RWPE1 (cell line): ENCODE results near the gene MYOG.

Experiments used
- CTCF ChIA-PET: fragments of 350-600 bp; sonication (Branson Sonifier 250); formaldehyde crosslinking; extraction: SDS; loops from one replicate; lab custom pipeline; 2021; lab: Yijun Ruan, JAX
- POLR2A ChIA-PET: fragments of 400-600 bp; formaldehyde crosslinking; extraction: SDS; loops from one replicate; lab custom pipeline; 2020; ENCODE audit warnings: antibody characterized with exemption; ENCODE audit not compliant: low non-redundant PET; lab: Yijun Ruan, JAX
- DNase-seq: peaks from one replicate; pipeline ENCODE4 v3.0.0; 2012; ENCODE audit warnings: low spot score
- H3K27ac ChIP-seq: fragments of 450-650 bp; 2 replicates; pipeline ENCODE4 v1.5.1; 2017
- CTCF ChIP-seq: fragments of 450-650 bp; conservative IDR thresholded peaks from 2 replicates; pipeline ENCODE4 v1.5.1; 2017; ENCODE audit warnings: low read depth, mild to moderate bottlenecking

Gene MYOG

GRCh38 chr1:203076031-203076511 lies 9.7 kb downstream of the MYOG start:
- no peak for DNase-seq
- H3K27ac ChIP-seq: no peak overlapping the region
- TF ChIP-seq CTCF: no peak
- ChIA-PET POLR2A (no interaction called here), CTCF (interaction anchor here (0.6 to 1.3 kb wide), 3 partner anchors 10 to 147 kb away, joined by 3 to 4 read pairs (median 3); no protein-coding TSS in a partner anchor)

- no peak overlapping the region for H3K27ac ChIP-seq
- no peak for DNase-seq
- no peak for TF ChIP-seq CTCF
- ChIA-PET POLR2A (no interaction called here), CTCF (no interaction called here)
Observed at GRCh38 chr1:203075236-203076030, 10.4 kb downstream of the MYOG start.

DNA sequence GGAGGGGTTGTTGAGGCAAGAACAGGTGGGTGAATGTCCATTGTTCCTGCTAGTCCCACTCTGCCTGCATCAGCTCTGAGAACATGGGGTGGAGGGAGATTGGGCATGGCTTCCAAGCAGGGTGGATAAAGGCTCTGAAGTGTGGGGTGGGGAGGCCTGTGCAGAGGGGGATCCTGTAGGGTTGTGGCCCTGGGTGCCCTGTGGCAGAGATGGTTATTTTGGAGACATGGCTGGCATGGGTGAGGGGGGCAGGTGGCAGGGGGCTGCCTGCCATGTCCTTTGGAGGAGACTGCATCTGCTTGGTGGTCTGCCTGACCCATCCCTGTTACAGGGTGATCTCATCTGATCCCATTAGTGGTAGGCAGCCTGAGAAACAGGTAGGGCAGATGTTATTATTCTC lies 11.2 kb downstream of the MYOG start:
- POLR2A ChIA-PET: no interaction called here
- TF ChIP-seq CTCF: no peak
- CTCF ChIA-PET: interaction anchor here (1.0 kb wide), 2 partner anchors 10 to 97 kb away, joined by 3 to 4 read pairs; no protein-coding TSS in a partner anchor

GRCh38 chr1:203073469-203073868 lies 12.3 kb downstream of the MYOG start:
- CTCF ChIA-PET: interaction anchor here (0.5 to 1.4 kb wide), 7 partner anchors 11 to 199 kb away, joined by 3 to 4 read pairs (median 3); no protein-coding TSS in a partner anchor
- no peak for TF ChIP-seq CTCF
- DNase-seq: no peak
- POLR2A ChIA-PET: no interaction called here
- H3K27ac ChIP-seq: no peak overlapping the region

More for the DNA sequence above, 11.2 kb downstream of the MYOG start:
- no peak overlapping the region for H3K27ac ChIP-seq
- DNase-seq: no peak

GRCh38 chr1:203072911-203073310 lies 12.9 kb downstream of the MYOG start:
- H3K27ac ChIP-seq: no peak overlapping the region
- TF ChIP-seq CTCF: no peak
- DNase-seq: no peak
- CTCF ChIA-PET: interaction anchor here (0.6 to 1.4 kb wide), 4 partner anchors 11 to 195 kb away, joined by 3 to 4 read pairs (median 3); no protein-coding TSS in a partner anchor
- POLR2A ChIA-PET: no interaction called here

- no peak overlapping the region for H3K27ac ChIP-seq
- TF ChIP-seq CTCF: no peak
- no peak for DNase-seq
- ChIA-PET CTCF (interaction anchor here (0.5 to 1.4 kb wide), 4 partner anchors 12 to 416 kb away, joined by 3 to 4 read pairs (median 4); no protein-coding TSS in a partner anchor), POLR2A (no interaction called here)
Observed at GRCh38 chr1:203072002-203072602, 13.7 kb downstream of the MYOG start.
